Activated CD8-positive, alpha-beta memory T cell treated with anti-CD3 and anti-CD28 coated beads, Interleukin-2, amount 50 U/mL, for 1 hour (primary cell): Measurements from ENCODE around the gene OR1M1.
"Not testable (repeated sequence)": the region's sequence is repeated elsewhere in the genome, so short reads cannot be mapped to it uniquely, and the experiment has no call there.

ENCODE experiments used
- DNase-seq: peaks from one replicate; pipeline ENCODE4 v3.0.0-alpha.2; 2020; ENCODE audit errors: extremely low read depth

The OR1M1 gene

GRCh38 chr19:9086761-9087160 is at the start of gene OR1M1:
Gene OR1M1 (plus strand): TSS chr19:9087061. CDS start chr19:9093245, 6,184 bp downstream.
- DNase-seq, result no peak

- DNase-seq, result no peak
These were observed 49.3 kb upstream of the OR1M1 start for GRCh38 chr19:9037400-9038062.

DNA sequence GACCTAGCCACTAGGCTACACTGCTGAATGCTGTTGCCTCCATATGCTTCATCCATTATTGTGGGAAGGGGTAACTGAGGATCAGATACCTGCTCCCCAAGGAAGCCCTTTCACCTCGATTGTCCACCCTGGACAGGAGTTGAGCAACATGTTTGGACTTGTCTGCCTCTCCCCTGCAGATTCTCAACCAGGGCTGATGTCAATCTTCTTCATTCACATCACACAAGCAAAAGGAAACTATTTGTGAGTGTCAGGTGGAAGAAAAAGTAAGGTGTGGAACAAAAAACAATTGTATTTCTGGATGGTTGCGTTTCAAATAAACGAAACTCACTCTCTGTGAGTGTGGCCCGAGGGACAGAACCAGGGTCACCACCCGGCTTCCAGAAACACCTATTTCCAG is 47.1 kb upstream of the OR1M1 start:
- no peak for DNase-seq

DNA sequence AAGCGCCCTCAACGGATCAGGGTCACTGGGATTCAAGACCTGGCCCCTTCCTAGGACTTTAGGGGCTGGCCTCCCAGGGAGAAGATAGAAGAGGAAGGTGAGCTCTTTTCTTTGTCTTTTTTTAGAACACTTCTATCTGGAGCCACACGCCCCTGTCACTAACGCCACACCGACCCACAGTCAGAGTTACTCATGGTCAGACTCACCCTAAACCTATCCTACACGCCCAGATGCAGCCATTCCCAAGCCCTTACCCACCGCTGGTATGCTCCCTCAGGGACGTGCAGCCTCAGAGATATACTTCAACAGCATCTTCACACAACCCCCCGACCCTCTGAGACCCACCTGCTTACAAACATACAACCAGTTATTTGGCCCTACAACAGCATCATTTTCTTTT is 46.7 kb upstream of the OR1M1 start:
- no peak for DNase-seq

GRCh38 chr19:9041023-9041422 is 45.8 kb upstream of the OR1M1 start:
- no peak for DNase-seq

DNA sequence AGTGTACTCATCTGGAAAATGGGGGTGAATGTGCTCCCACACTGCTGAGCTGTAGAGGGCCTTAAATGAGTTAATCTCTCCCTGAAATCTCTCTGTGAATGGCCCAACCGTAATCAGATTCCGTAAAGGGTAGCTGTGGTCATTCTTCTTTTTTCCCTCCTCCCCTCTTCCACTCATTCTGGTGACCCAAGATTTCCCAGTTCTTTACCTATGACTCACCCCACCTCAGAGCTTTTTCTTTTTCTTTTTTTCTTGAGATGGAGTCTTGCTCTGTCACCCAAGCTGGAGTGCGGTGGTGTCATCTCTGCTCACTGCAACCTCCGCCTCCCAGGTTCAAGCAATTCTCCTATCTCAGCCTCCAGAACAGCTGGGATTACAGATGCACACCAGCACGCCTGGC is 43.3 kb upstream of the OR1M1 start:
- no peak for DNase-seq

DNA sequence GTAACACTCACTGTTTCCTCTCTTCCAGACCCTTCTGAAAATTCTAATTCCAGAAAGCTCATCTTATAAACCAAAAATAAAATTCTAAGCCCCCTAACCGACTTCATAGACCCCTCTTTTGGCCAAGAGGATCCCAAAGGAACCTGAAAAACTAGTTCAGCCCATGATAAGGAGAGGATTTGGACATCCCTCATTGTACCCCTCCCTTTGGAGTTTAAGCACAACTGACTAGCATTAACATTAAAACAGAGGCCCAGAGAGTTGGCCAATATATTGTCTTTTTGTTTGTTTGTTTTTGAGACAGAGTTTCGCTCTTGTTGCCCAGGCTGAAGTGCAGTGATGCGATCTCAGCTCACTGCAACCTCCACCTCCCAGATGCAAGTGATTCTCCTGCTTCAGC is 42.4 kb upstream of the OR1M1 start:
- no peak for DNase-seq

- DNase-seq, result no peak
These were observed 40.2 kb upstream of the OR1M1 start for GRCh38 chr19:9046694-9047093.

DNA sequence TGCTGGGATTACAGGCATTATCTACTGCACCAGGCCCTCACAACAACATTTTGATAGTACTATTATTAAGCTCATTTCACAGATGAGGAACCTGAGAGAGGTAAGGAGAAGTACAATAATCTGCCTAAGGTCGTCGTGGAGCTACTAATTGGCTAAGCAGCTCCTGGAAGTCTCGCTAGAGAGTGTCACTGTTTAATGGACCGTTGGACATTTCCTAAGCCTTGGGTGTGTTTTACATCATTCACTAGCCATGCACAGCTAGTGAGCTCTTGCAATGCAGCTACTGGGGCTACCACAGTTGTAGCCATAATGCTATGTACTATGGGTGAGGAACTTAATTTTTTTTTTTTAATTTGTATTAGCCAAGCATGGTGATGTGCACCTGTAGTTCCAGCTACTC is 34.0 kb upstream of the OR1M1 start:
- DNase-seq, result no peak

DNA sequence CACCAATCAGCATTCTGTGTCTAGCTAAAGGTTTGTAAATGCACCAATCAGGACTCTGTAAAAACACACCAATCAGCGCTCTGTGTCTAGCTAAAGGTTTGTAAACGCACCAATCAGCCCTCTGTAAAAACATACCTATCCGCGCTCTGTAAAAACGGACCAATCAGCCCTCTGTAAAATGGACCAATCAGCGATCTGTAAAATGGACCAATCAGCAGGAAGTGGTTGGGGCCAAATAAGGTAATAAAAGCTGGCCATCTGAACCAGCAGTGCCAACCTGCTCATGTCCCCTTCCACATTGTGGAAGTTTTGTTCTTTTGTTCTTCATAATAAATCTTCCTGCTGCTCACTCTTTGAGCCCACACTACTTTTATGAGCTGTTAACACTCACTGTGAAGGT is 33.2 kb upstream of the OR1M1 start:
- DNase-seq, result not testable (repeated sequence)

- DNase-seq, result no peak
These were observed 32.7 kb upstream of the OR1M1 start for GRCh38 chr19:9054207-9054606.

DNA sequence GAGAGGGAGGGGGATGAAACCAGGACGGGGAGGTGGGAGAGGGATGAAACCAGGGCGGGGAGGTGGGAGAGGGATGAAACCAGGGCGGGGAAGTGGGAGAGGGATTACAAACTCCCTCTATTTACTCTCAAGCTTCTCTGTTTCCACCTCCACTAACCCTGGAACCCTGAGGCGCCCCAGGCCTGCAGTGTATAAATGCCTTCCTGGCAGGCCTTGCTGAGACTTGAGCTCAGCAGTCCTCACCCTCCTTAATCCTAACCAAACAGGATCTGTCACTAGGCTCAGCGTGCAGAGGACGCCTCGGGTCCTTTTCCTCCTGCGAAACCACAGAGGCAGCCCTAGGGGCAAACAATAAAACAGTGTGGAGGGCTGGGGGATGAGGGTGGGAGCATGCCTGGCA is 32.1 kb upstream of the OR1M1 start:
- DNase-seq, result no peak

GRCh38 chr19:9056131-9056530 is 30.7 kb upstream of the OR1M1 start:
- not testable (repeated sequence) for DNase-seq

- no peak for DNase-seq
These were observed 29.2 kb upstream of the OR1M1 start for GRCh38 chr19:9057505-9058258.

DNA sequence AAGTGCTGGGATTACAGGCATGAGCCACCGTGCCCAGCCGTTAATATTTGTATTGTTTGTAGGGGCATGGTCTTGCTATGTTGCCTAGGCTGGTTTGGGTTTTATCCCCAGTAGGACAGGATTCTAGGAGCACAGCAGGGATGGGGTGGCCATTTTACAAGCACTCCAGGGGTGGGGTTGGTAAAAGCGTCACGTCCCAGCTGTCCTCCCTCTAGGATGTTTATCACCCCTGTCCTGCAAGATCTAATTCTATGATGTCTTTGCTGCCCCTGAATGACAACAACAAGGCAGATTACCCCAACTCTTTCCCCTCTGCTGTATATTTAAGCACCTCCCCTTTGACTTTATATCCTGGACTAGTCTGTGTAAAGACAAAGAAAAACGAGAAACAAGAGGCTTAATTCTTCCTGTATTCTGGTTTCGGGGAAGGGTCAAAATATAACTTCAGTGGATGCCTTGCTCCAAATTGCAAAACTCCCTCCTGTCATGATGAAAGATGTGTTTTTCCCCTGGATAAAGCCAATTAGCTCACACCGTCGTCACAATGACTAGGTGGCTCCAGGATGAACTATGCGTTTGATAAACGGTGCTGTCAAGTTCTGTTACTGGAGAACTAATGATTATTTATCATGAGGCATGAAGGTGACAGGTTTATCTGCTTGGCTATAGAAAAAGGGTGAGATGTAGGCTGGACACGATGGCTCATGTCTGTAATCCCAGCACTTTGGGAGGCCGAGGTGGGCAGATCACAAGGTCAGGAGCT is 27.8 kb upstream of the OR1M1 start:
- DNase-seq, result no peak

DNA sequence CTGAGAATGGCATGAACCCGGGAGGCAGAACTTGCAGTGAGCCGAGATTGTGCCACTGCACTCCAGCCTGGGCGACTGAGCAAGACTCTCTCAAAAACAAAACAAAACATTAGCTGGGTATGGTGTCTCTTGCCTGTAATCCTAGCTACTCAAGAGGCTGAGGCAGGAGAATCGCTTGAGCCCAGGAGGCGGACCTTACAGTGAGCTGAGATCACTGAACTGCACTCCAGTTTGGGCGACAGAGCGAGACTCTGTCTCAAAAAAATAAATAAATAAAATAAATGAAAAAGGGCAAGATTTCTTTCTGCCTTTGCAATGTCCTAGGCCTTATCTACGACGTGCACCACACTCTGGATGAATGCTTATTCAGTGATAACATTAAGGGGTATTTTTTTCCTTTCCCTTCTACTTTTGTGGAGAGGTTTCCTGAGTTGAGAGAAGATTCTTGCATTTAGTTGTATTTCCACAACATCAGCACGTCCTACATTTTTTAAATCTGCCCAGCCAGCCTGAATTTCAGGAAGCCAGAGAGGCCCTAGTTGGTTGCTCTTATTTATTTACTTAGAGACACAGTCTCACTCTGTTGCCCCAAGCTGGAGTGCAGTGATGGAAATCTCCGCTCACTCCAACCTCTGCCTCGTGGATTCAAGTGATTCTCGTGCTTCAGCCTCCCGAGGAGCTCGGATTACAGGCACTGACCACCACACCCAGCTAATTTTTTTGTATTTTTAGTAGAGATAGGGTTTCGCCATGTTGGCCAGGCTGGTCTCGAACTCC is 26.1 kb upstream of the OR1M1 start:
- no peak for DNase-seq

- DNase-seq, result no peak
These were observed 25.0 kb upstream of the OR1M1 start for GRCh38 chr19:9061879-9062278.

GRCh38 chr19:9065457-9066014 is 21.3 kb upstream of the OR1M1 start:
- no peak for DNase-seq

GRCh38 chr19:9070066-9070465 is 16.8 kb upstream of the OR1M1 start:
- DNase-seq, result no peak

DNA sequence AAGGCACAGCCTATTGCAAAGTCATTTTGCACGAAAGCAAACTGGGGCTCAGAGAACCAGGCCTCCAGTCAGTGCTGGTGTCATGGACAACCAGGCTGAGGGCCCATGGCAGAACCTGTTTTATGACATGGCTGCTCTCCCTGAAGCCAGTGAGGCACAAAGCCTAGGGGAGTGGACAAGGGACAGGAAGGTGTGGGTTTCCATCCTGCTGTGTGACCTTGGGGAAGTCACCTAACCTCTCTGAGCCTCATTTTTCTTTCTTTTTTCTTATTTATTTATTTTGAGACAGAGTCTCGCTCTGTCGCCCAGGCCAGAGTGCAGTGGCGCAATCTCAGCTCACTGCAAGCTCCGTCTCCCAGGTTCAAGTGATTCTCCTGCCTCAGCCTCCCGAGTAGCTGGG is 15.1 kb upstream of the OR1M1 start:
- not testable (repeated sequence) for DNase-seq

- DNase-seq, result no peak
These were observed 13.1 kb upstream of the OR1M1 start for GRCh38 chr19:9073806-9074205.
